ENCODE results near the gene KLF7.

KLF7 gene

DNA sequence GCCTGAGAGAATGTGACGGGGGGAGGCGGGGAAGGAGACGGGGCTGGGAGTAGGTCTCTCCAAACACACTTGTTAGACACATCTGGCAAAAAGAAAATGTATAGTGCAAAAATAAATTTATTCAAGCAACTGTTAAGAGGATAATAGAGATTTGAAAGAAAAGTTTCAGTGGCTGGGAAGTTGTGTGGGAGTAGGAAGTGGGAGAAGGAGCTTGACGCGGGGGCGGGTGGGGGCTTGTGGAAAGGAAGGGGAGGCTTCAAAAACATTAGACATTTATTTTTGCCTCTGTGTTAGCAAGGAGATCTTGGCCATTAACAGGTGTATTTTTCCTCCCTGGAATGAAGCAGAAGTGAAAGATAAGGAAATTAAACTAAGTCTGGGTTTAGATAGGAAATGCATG lies 90.3 kb downstream of the KLF7 start:
- Histone ChIP-seq H3K27ac (ENCODE audit: poor library complexity, severe bottlenecking) (no peak overlapping the region), H3K36me3 (ENCODE audit: low read depth) (peaks cover 27% of the 10 kb centered on the region), H3K9me3 (ENCODE audit: severe bottlenecking) (no peaks in the 10 kb centered on the region), H3K27me3 (ENCODE audit: insufficient read depth, poor library complexity, severe bottlenecking) (no peaks in the 10 kb centered on the region), H3K4me1 (ENCODE audit: insufficient read depth, poor library complexity, severe bottlenecking) (peaks cover 7% of the 10 kb centered on the region), H3K4me3 (ENCODE audit: severe bottlenecking) (no peak overlapping the region)
- TF ChIP-seq, protein P1, sequence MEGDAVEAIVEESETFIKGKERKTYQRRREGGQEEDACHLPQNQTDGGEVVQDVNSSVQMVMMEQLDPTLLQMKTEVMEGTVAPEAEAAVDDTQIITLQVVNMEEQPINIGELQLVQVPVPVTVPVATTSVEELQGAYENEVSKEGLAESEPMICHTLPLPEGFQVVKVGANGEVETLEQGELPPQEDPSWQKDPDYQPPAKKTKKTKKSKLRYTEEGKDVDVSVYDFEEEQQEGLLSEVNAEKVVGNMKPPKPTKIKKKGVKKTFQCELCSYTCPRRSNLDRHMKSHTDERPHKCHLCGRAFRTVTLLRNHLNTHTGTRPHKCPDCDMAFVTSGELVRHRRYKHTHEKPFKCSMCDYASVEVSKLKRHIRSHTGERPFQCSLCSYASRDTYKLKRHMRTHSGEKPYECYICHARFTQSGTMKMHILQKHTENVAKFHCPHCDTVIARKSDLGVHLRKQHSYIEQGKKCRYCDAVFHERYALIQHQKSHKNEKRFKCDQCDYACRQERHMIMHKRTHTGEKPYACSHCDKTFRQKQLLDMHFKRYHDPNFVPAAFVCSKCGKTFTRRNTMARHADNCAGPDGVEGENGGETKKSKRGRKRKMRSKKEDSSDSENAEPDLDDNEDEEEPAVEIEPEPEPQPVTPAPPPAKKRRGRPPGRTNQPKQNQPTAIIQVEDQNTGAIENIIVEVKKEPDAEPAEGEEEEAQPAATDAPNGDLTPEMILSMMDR (IDR thresholded peaks at IDR 0.05; ENCODE audit: poor library complexity, severe bottlenecking): no peak
- DNase-seq (ENCODE audit: low spot score) (no peak), ATAC-seq (ENCODE audit: low read depth) (no peak)

DNA sequence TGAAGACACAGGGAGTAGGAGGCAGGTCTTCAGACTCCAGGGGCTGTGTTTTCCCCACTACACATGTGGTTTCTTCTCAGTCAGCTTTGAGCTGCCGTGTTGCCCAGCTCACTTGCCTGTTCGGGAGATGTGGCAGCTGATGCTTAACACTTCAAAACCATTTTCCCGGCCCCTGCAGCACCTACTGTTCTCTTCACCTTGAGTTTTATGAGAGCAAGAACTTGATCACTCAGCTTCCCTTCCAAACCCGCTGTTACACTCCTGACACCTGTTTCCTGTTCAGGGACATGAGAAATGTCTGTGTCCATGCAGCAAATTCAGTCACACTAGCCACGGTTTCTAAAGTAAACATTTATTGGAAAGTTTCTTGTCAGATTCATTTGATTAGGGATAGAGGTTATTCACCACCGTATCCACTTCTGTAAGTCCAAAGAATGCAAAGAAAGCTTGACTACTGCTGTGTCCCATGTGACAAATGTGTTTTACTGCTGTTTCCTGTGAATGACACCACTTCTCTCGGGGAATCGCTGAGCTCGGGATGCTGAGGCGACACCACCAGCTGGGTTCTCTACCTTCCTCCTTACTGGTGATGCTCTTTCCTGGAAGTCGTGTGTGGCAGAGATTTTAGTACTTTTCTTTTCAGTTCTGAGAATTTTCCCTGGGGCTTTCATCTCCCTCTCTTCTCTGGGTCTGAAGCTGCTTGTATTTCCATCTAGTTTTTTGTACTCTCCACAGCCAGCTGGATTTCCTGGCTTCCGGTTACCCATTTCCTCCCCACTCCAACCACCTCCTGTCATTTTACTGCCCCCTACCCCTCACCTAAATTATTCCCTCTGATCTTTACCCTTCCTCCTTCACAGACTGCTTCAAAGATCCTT lies 91.7 kb downstream of the KLF7 start:
- H3K9me3 ChIP-seq (ENCODE audit: severe bottlenecking): no peaks in the 10 kb centered on the region
- peaks cover 7% of the 10 kb centered on the region for H3K4me1 ChIP-seq (ENCODE audit: insufficient read depth, poor library complexity, severe bottlenecking)
- DNase-seq (ENCODE audit: low spot score): no peak
- H3K4me3 ChIP-seq (ENCODE audit: severe bottlenecking): no peak overlapping the region
- peak; percentile 50 for ATAC-seq (ENCODE audit: low read depth)
- no peaks in the 10 kb centered on the region for H3K27me3 ChIP-seq (ENCODE audit: insufficient read depth, poor library complexity, severe bottlenecking)
- TF ChIP-seq, protein P1 (IDR thresholded peaks at IDR 0.05; ENCODE audit: poor library complexity, severe bottlenecking): peak; percentile 28
- peaks cover 14% of the 10 kb centered on the region; the same call in 1 of the 2 replicates for H3K36me3 ChIP-seq (ENCODE audit: low read depth)
- H3K27ac ChIP-seq (ENCODE audit: poor library complexity, severe bottlenecking): peak overlapping the region; percentile 28

DNA sequence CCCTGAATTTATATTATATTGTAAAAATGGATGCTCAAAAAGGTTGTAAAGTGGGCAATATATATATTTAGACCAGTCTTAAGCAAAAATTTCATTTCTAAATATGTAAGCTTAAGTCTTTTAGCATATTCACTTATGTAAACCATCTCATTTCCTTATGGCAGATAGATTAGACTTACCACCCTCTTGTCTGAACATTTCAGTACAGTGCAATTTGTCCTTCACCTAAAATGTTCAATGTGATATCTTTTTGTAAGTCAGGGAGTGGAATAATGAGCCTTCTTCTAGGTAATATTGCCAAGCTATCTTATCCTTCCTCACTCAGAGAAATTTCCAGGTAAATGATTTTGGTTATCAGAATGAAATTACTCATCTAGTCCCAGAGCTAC lies 92.3 kb downstream of the KLF7 start:
- no peaks in the 10 kb centered on the region for H3K9me3 ChIP-seq (ENCODE audit: severe bottlenecking)
- H3K4me3 ChIP-seq (ENCODE audit: severe bottlenecking): no peak overlapping the region
- TF ChIP-seq, protein P1 (IDR thresholded peaks at IDR 0.05; ENCODE audit: poor library complexity, severe bottlenecking): no peak
- H3K36me3 ChIP-seq (ENCODE audit: low read depth): peaks cover 7% of the 10 kb centered on the region; the same call in 1 of the 2 replicates
- peaks cover 7% of the 10 kb centered on the region for H3K4me1 ChIP-seq (ENCODE audit: insufficient read depth, poor library complexity, severe bottlenecking)
- DNase-seq (ENCODE audit: low spot score): no peak
- H3K27ac ChIP-seq (ENCODE audit: poor library complexity, severe bottlenecking): peak overlapping the region; percentile 28
- ATAC-seq (ENCODE audit: low read depth): peak; percentile 3; the same call in 2 of the 3 replicates
- no peaks in the 10 kb centered on the region for H3K27me3 ChIP-seq (ENCODE audit: insufficient read depth, poor library complexity, severe bottlenecking)

DNA sequence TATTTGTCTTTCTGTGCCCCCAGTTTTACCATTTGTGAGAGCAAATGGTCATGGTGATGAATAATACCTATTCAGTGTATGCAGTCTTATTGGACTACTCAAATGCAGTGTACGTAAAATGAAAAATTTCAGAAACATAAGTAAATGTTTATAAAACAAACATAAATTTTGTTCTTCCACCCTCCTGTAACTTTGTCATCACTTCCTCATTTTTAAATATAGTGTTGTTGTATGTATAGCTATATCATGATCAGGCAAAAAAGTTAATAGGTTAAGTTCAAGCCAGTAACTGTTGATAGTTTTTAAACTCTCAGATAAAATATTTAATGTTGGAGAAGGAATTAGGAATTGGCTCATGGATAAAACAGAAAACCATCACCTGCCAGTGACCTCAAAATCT lies 93.2 kb downstream of the KLF7 start:
- no peak for DNase-seq (ENCODE audit: low spot score)
- H3K27ac ChIP-seq (ENCODE audit: poor library complexity, severe bottlenecking): no peak overlapping the region
- no peaks in the 10 kb centered on the region for H3K27me3 ChIP-seq (ENCODE audit: insufficient read depth, poor library complexity, severe bottlenecking)
- TF ChIP-seq, protein P1 (IDR thresholded peaks at IDR 0.05; ENCODE audit: poor library complexity, severe bottlenecking): no peak
- H3K4me1 ChIP-seq (ENCODE audit: insufficient read depth, poor library complexity, severe bottlenecking): peaks cover 7% of the 10 kb centered on the region
- H3K36me3 ChIP-seq (ENCODE audit: low read depth): no peaks in the 10 kb centered on the region
- no peak overlapping the region for H3K4me3 ChIP-seq (ENCODE audit: severe bottlenecking)
- no peak for ATAC-seq (ENCODE audit: low read depth)
- no peaks in the 10 kb centered on the region for H3K9me3 ChIP-seq (ENCODE audit: severe bottlenecking)

DNA sequence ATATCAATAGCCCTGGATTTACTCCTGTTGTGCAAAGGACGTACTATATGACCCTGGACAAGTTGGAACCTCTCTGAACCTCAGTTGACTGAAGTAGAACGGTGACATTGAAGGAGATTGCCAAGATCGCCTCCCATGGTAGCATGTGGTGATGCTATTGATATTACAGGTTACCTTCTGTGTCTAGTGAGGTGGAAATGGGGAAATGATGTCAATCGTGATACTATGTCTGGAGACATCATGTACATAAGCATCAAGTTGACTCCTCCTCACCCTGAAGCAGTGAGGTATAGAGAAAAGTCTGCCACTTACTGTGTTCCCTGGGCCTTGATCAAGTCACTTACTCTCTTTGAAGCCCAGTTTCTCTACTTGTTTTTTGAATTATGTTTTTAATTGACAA lies 93.9 kb downstream of the KLF7 start:
- ATAC-seq (ENCODE audit: low read depth): peak; percentile 11; the same call in 2 of the 3 replicates
- no peaks in the 10 kb centered on the region for H3K9me3 ChIP-seq (ENCODE audit: severe bottlenecking)
- TF ChIP-seq, protein P1 (IDR thresholded peaks at IDR 0.05; ENCODE audit: poor library complexity, severe bottlenecking): no peak
- no peak overlapping the region for H3K27ac ChIP-seq (ENCODE audit: poor library complexity, severe bottlenecking)
- peaks cover 7% of the 10 kb centered on the region for H3K4me1 ChIP-seq (ENCODE audit: insufficient read depth, poor library complexity, severe bottlenecking)
- H3K36me3 ChIP-seq (ENCODE audit: low read depth): no peaks in the 10 kb centered on the region
- H3K27me3 ChIP-seq (ENCODE audit: insufficient read depth, poor library complexity, severe bottlenecking): no peaks in the 10 kb centered on the region
- no peak for DNase-seq (ENCODE audit: low spot score)
- H3K4me3 ChIP-seq (ENCODE audit: severe bottlenecking): no peak overlapping the region
